Iris pigment epithelial cell (primary cell): ENCODE measurements around the gene PRIM1.
"Not testable (repeated sequence)": the region's sequence is repeated elsewhere in the genome, so short reads cannot be mapped to it uniquely, and the experiment has no call there.

Experiments used
- DNase-seq: peaks from one replicate; pipeline ENCODE4 v3.0.0-alpha.2; 2011; ENCODE audit warnings: low read depth

The PRIM1 gene

DNA sequence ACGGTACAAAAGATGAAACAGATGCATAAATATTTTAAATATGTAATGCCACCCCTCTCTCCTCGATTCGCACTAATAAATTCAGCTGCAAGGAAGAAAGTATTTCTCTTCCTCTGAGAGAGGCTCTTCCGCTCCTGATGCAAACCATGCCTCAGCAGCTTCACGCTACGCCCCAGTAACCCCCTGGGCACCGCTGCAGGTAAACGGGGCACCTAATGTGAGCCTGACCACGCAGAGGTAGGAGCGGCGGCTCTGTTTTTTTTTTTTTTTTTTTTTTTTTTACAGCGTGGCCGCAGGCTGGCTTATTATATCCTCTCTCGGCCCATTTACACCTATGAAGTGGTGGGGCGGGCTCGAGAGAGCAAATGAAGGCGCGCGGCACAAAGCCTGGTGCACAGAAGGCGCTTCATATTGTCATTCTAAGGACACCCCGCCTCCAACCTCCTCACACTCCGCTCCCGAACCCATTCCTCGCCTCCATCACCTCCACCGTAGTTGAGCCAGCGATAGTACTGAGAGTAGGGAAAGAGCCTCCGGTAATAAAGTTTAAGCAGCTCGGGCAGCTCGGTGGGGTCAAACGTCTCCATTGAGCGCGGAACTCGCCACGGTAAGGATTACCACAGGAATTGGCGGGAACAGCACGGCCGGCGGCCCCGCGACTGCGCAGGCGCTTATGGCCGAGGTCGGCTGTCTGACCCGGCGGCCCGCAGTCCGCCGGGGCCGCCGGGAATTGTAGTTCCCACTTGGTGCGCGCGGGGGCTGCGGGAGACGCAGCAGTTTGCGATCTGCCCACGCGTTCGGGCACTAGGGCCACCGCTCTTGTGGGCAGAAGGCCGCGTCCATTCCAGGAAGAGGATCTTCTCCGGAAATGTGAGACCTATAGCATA lies at the start of gene PRIM1:
Gene PRIM1, minus strand, starts transcription at position 612 of the 887 bp plus-strand sequence. Its CDS starts 25 bp downstream, at position 587.
- peak; percentile 68 for DNase-seq

GRCh38 chr12:56800221-56800620 lies 48.1 kb upstream of the PRIM1 start:
- DNase-seq, result no peak

GRCh38 chr12:56799345-56799744 lies 47.2 kb upstream of the PRIM1 start:
- DNase-seq, result not testable (repeated sequence)

- not testable (repeated sequence) for DNase-seq
These were observed 43.7 kb upstream of the PRIM1 start for GRCh38 chr12:56795791-56796190.

- not testable (repeated sequence) for DNase-seq
These were observed 43.0 kb upstream of the PRIM1 start for GRCh38 chr12:56795046-56795562.

GRCh38 chr12:56793124-56793523 lies 41.0 kb upstream of the PRIM1 start:
- DNase-seq, result not testable (repeated sequence)

DNA sequence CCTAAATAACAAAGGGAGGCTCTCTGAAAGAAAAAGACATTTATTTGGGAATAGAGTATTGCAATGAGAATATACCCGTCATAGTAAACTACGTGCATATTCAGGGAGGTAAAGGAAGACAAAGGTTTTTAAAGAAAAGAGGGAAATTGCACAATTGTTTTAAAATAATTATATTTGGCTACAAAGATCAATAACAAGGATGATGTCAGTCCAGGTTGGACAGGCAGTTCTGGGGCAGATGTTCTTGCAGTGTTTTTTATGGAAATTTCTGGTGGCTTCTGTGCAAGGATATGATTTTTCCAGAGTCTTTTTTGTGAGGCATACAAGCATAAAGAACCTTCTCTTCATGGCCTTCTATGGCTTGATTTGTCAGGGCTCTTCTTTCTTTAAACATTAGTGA lies 40.6 kb upstream of the PRIM1 start:
- no peak for DNase-seq

DNA sequence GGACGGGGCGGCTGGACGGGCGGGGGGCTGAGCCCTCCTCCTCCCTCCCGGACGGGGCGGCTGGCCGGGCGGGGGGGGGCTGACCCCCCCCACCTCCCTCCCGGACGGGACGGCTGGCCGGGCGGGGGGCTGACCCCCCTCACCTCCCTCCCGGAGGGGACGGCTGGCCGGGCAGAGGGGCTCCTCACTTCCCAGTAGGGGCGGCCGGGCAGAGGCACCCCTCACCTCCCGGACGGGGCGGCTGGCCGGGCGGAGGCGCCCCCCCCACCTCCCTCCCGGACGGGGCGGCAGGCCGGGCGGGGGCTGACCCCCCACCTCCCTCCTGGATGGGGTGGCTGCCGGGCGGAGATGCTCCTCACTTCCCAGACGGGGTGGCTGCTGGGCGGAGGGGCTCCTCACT lies 37.3 kb upstream of the PRIM1 start:
- not testable (repeated sequence) for DNase-seq

- DNase-seq, result no peak
These were observed 35.4 kb upstream of the PRIM1 start for GRCh38 chr12:56787498-56787897.

DNA sequence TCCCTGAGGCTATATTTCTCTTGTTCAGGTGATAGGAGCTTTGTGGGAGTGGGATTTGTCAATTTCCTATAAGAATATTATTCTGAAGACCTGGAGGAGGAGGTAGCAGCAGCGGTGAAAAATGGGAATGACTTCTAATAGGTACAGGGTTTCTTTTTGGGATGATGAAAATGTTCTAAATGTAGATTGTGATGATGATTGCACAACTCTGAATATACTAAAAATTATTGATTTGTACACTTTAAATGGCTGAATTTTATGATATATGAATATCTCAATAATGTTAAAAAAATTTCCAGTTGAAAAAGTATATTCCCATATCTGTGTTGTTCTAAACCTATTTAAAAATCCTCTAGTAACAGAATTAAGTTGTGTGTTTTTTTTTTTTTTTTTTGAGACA lies 33.8 kb upstream of the PRIM1 start:
- DNase-seq, result no peak

GRCh38 chr12:56785141-56785865 lies 33.2 kb upstream of the PRIM1 start:
- no peak for DNase-seq

DNA sequence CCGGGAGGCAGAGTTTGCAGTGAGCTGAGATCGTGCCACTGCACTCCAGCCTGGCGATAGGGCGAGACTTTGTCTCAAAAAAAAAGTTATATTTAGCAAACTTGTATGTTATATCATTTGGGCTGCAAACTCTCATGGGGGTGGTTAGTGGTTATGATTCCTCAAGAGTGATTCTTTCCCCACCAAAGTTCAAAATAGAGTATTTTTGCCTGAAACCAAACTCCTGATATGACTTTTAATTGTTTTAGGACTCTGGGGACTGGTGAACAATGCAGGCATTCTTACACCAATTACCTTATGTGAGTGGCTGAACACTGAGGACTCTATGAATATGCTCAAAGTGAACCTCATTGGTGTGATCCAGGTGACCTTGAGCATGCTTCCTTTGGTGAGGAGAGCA lies 29.6 kb upstream of the PRIM1 start:
- no peak for DNase-seq

GRCh38 chr12:56778756-56779155 lies 26.6 kb upstream of the PRIM1 start:
- DNase-seq, result no peak

DNA sequence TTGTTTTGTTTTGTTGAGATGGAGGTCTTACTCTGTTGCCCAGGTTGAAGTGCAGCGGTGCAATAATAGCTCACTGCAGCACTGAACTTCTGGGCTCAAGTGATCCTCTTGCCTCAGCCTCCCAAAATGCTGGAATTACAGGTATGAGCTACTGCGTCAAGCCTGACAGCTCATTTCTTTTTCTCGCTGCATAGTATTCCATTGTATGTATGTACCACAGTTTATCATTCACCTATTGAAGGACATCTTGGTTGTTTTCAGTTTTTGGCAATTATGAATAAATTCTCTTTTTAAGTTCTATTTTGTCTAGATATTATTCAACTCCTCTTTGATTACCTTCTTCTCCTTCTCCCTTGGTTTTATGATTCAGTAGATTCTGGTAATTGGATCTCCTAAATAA lies 24.5 kb upstream of the PRIM1 start:
- no peak for DNase-seq

- DNase-seq, result no peak
These were observed 23.5 kb upstream of the PRIM1 start for GRCh38 chr12:56775638-56776037.

GRCh38 chr12:56773113-56773512 lies 21.0 kb upstream of the PRIM1 start:
- no peak for DNase-seq

GRCh38 chr12:56772625-56773024 lies 20.5 kb upstream of the PRIM1 start:
- DNase-seq, result no peak

GRCh38 chr12:56769868-56770267 lies 17.7 kb upstream of the PRIM1 start:
- DNase-seq, result no peak

DNA sequence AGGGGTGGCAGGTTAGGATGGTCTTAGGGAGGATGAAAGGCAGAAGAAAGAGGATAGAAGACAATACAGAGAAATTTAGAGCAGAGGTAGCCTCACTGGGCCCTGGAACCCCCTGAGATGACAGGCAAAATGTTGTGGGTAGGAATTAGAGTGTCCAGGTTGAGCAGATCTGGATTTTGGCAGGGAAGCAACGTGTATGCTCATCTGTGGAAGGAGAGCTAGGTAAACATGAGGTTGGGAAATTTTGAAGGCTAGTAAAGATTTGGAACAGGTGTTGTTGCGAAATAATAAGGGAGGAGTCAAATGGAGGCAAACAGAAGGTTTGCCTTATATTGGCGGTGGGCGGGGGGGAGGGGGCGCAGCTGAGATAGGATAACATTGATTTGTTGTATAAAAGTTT lies 16.3 kb upstream of the PRIM1 start:
- DNase-seq, result no peak

GRCh38 chr12:56766535-56766934 lies 14.4 kb upstream of the PRIM1 start:
- DNase-seq, result no peak

DNA sequence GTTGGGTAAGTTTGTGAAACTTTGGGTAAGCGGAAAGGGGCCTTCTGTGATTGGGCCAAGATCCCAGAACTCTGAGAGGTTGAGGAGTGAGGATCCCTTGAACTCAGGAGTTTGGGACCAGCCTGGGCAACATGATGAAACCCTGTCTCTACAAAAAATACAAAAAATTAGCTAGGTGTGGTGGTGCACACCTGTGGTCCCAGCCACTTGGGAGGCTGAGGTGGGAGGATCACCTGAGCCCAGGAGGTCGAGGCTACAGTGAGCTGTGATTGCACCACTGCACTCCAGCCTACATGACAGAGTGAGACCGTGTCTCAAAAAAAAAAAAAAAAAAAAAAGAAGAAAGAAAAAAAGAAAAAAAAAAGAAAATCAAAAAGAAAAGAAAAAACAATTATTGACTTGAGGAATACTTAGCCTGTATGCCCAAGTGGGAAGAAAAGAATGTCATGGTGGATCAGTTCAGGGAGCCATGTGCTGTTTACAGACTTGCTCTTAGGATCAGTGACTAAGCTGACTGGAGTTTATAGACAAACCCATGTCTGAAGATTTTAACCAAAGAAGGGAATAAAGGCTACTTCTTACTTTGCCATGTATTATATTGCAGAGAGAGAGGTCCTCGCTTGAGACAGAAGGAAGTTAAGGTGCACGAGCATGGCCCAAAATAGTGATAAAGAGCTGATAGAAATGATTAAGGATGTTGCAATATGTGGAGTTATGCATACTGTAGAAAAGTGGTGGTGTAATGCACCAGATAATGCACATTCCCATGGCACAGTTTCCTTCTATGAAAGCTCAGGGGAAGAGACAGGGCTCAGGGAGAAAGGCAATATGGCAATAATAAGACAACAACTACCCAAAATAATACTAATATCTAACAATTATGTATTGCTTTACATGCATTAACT lies 11.9 kb upstream of the PRIM1 start:
- DNase-seq, result peak; percentile 78

GRCh38 chr12:56761812-56762211 lies 9.7 kb upstream of the PRIM1 start:
- DNase-seq, result no peak
